ENCODE measurements around the gene C21orf91.

DNA sequence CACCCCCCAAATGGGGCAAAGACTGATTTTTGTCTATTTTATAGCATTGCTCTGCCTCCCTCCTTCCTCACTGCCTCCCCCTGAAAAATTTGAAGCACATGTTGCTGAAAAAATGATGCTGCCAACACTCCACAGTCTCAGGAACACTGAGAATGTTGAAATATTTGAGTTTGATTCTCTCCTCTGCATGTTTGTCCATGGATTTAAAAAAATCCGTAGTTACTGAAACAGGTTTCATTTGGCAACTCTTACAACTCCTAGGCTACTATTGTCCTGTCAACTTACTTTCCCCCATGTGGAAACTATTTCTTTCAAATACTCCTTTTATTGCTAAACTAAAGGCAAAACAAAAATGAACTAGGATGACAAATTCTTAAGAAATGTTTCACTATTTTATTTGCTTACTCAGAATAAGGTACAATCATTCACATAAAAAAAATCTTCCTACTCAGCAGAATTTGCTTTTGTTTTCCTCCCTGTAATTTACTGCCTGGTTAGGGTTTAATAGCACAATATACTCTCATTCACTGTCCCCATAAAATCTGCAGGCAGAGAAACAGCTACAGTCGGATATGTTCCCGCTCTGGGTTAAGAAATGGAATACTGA, 50.2 kb downstream of the C21orf91 start:
- TF ChIP-seq, protein P1, sequence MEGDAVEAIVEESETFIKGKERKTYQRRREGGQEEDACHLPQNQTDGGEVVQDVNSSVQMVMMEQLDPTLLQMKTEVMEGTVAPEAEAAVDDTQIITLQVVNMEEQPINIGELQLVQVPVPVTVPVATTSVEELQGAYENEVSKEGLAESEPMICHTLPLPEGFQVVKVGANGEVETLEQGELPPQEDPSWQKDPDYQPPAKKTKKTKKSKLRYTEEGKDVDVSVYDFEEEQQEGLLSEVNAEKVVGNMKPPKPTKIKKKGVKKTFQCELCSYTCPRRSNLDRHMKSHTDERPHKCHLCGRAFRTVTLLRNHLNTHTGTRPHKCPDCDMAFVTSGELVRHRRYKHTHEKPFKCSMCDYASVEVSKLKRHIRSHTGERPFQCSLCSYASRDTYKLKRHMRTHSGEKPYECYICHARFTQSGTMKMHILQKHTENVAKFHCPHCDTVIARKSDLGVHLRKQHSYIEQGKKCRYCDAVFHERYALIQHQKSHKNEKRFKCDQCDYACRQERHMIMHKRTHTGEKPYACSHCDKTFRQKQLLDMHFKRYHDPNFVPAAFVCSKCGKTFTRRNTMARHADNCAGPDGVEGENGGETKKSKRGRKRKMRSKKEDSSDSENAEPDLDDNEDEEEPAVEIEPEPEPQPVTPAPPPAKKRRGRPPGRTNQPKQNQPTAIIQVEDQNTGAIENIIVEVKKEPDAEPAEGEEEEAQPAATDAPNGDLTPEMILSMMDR (IDR thresholded peaks at IDR 0.05): no peak
- no peak for TF ChIP-seq ZFX (IDR thresholded peaks at IDR 0.05; ENCODE audit: borderline replicate concordance)

Data from 22Rv1 (cell line).